ENCODE measurements around the gene NPAT. TPM values are rescaled to one million over a fixed set of nuclear protein-coding genes. Genes with fewer than 3 reads are reported as not detected.
A peak's percentile ranks its signal among the peaks of the same experiment; 100 is the strongest.

Gene NPAT
- total and polyA plus RNA-seq, 10 of the 15 experiments (the other 5 are each of a cell fraction or from before 2014, with no cell fraction given) = 7.5 to 32.8 (median 20.1) TPM

DNA sequence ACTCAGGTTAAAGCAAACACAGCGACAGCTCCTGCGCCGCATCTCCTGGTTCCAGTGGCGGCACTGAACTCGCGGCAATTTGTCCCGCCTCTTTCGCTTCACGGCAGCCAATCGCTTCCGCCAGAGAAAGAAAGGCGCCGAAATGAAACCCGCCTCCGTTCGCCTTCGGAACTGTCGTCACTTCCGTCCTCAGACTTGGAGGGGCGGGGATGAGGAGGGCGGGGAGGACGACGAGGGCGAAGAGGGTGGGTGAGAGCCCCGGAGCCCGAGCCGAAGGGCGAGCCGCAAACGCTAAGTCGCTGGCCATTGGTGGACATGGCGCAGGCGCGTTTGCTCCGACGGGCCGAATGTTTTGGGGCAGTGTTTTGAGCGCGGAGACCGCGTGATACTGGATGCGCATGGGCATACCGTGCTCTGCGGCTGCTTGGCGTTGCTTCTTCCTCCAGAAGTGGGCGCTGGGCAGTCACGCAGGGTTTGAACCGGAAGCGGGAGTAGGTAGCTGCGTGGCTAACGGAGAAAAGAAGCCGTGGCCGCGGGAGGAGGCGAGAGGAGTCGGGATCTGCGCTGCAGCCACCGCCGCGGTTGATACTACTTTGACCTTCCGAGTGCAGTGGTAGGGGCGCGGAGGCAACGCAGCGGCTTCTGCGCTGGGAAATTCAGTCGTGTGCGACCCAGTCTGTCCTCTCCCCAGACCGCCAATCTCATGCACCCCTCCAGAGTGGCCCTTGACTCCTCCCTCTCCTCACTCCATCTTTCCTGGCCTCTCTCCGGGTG is at the start of gene NPAT, which contains the start of gene ATM (continued):
- TF ChIP-seq ZNF687 (IDR thresholded peaks at IDR 0.05) (peak; percentile 88), MTA3 (IDR thresholded peaks at IDR 0.05; ENCODE audit: borderline replicate concordance, low read length) (no peak), BRCA1 (IDR thresholded peaks at IDR 0.05; ENCODE audit: low read depth, low read length) (no peak), SMAD1 (IDR thresholded peaks at IDR 0.05; ENCODE audit: low read depth, partially characterized antibody) (peak; percentile 30), YY1 (IDR thresholded peaks at IDR 0.05; ENCODE audit: low read depth, low read length) (peak; percentile 78), BACH1 (IDR thresholded peaks at IDR 0.05; ENCODE audit: borderline replicate concordance) (peak; percentile 81), STAT1 (conservative IDR thresholded peaks at IDR 0.05) (no peak), ZZZ3 (IDR thresholded peaks at IDR 0.05; ENCODE audit: control insufficient read depth, insufficient read length, low read depth) (no peak), ATF7 (IDR thresholded peaks at IDR 0.05; ENCODE audit: low read depth) (no peak; the same call in 1 of the 2 replicates), CREB1 (IDR thresholded peaks at IDR 0.05; ENCODE audit: low read depth) (peak; percentile 91), SMARCA5 (IDR thresholded peaks at IDR 0.05) (peak; percentile 93), POLR2A (IDR thresholded peaks at IDR 0.05; ENCODE audit: low read depth, low read length) (peak; percentile 78), KDM1A (IDR thresholded peaks at IDR 0.05; ENCODE audit: borderline replicate concordance) (no peak), ELK1 (IDR thresholded peaks at IDR 0.05; ENCODE audit: low read depth, low read length) (peak; percentile 98), BCLAF1 (IDR thresholded peaks at IDR 0.05) (no peak), JUNB (IDR thresholded peaks at IDR 0.05) (peak; percentile 20; the same call in 1 of the 2 replicates), CBX3 (IDR thresholded peaks at IDR 0.05; ENCODE audit: borderline replicate concordance, low read depth) (no peak), ZBED1 (IDR thresholded peaks at IDR 0.05; ENCODE audit: borderline replicate concordance) (no peak)
- TF ChIP-seq, protein P1, sequence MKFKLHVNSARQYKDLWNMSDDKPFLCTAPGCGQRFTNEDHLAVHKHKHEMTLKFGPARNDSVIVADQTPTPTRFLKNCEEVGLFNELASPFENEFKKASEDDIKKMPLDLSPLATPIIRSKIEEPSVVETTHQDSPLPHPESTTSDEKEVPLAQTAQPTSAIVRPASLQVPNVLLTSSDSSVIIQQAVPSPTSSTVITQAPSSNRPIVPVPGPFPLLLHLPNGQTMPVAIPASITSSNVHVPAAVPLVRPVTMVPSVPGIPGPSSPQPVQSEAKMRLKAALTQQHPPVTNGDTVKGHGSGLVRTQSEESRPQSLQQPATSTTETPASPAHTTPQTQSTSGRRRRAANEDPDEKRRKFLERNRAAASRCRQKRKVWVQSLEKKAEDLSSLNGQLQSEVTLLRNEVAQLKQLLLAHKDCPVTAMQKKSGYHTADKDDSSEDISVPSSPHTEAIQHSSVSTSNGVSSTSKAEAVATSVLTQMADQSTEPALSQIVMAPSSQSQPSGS (IDR thresholded peaks at IDR 0.05; ENCODE audit: low read length) = no peak; the same call in 1 of the 2 replicates
- TF ChIP-seq, protein P2, sequence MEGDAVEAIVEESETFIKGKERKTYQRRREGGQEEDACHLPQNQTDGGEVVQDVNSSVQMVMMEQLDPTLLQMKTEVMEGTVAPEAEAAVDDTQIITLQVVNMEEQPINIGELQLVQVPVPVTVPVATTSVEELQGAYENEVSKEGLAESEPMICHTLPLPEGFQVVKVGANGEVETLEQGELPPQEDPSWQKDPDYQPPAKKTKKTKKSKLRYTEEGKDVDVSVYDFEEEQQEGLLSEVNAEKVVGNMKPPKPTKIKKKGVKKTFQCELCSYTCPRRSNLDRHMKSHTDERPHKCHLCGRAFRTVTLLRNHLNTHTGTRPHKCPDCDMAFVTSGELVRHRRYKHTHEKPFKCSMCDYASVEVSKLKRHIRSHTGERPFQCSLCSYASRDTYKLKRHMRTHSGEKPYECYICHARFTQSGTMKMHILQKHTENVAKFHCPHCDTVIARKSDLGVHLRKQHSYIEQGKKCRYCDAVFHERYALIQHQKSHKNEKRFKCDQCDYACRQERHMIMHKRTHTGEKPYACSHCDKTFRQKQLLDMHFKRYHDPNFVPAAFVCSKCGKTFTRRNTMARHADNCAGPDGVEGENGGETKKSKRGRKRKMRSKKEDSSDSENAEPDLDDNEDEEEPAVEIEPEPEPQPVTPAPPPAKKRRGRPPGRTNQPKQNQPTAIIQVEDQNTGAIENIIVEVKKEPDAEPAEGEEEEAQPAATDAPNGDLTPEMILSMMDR (IDR thresholded peaks at IDR 0.05 in 2 of 3, conservative IDR thresholded peaks at IDR 0.05 in 1 of 3; ENCODE audit: control insufficient read depth in 2 of 3, extremely low read depth in 1 of 3, insufficient read depth in 1 of 3, low read depth in 3 of 3, low read length in 3 of 3) = peak; percentile 85 to 96 (median 88)
